Posterior cingulate gyrus (tissue), 11 donors: ENCODE results near the gene LAMB3.

ENCODE experiments used
- DNase-seq, 10 donors: peaks; one replicate each; pipeline versions ENCODE4 v3.0.0 to v3.0.0-alpha.2; 2020 to 2021; ENCODE audit warnings: mixed read lengths in 3 of 10
- intact Hi-C: fragments of 100-400 bp; cut with DNase I; formaldehyde crosslinking; loops from one replicate; pipeline ENCODE4 v1.15.1; 2023

The LAMB3 gene

DNA sequence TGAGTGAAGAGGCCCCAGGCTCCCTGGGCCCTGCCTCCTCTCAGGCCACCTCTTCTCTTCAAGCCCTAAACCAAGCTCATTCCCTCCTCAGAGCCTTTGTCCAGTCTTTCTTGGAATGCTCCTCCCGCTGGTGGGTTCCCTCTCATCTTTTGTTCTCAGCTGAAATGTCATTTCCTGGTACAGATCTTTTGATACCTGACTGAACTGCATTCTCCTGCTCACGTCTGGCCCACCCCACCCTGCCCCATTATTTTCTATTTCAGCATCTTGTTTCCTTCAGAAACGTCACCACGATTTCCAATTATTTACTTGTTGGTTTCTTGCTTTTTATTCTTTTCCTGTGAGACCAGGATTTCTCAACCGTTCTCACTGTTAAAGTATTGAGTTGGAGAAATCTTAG is 16.4 kb downstream of the LAMB3 start:
- intact Hi-C loops = no loop called here
- no peak for DNase-seq

- peak in 1 of 10 donors; percentile 52 for DNase-seq
- intact Hi-C loops = no loop called here
These were observed 18.1 kb downstream of the LAMB3 start for GRCh38 chr1:209634005-209634737.

DNA sequence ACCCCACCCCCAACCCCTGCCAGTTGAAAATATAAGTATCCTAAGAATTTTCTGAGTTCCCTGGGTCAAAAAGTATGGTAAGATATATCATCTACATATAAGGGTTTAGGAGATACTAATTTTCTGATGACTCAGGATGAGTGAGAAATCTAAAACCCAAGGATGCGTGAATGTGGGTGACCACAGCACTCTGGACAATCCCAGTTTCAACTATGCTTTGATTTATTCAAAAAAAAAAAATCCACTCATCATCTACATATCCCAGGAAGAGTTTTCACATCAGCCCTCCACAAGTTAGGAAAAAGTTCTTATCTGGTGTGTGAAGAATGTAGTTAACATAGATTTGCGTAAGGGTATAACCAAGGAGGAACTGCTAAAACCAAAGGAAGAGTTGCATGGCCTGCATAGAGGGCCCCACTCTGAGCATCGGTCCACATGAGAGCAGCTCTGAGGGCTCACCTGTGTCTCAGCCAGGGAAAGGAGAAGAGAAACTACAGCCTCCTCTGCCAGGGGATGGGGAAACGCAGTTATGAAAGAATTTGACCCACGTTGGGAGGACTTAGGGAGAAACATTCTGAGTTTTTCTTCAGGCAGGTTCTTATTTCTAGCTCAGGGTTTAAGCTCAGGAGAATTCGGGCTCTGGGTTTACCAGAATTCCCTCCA is 18.8 kb downstream of the LAMB3 start:
- intact Hi-C loops = no loop called here
- DNase-seq = no peak

DNA sequence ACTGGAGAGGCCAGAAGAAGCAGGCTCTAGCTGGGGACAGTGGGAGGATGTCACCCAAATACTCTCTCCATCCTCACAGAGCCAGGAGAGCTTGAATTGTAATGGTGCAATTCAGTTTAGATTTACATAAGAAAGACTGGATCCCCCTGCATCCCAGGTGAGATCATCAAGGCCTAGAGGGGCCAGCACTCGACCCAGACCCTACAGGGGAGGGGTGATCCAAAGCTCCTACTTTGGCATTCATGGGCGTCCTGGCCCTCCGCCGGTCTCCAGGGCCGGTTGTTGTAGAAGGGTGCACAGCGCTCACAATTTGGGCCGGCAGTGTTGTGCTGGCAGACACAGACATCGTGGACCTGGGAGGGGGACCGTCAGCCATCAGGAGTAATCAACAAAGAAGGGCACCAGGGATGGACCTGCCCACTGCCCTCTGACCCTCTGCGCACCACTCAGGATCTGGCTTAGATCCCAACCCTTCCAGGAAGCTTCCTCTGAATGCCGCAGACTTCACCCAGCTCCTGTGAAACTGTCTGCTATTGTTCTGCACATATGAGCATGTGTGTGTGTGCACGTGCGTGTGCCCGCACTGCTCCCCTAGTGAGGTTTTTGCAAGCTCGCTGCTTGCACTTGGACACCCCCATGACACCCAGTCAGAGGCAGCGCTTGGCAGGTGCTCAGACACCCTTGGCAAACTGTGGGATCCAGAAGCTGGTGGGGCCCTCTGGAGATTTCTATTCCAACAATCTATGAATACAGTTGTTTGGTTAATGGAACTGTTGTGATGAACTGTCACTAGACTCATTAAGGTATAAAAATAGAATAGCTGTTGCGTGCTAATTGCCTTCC is 21.6 kb downstream of the LAMB3 start:
- intact Hi-C loops = no loop called here
- DNase-seq = peak in 2 of 10 donors; percentile 35 to 86

DNA sequence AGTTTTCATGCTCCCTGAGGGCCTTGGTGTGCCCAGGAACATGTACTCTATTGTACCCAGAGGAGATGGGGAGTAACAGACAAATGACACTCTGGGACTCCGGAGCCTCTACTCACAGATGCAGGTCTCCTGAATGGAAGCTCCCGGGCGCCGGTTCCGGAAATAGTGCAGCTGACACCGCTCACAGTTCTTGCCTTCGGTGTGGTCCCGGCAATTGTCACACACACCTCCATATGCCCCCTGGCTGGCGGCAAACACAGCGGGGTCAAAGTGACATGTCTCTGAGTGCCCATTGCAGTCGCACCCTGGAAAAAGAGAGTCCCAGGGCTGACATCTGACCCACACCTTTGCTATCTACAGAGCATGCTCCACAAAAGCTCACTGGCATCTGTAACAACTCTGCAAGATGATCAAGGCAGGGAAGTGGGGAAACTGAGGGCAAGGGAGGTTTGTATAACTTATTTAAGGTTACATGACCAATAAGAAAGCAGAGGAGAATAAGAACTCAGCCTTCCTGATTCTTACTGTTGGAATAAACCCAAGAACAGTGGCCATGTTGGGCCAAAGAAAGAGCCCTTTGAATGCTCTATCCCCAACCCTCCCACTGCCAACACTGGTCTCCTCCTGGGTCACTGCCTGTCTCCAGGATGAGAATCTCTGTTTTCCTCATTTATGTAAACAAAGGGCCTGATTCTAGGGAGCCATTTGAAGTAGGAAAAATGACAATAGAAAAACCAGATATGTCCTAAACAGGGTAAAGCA is 22.4 kb downstream of the LAMB3 start:
- intact Hi-C loops = loop anchor here (5.0 kb wide), 1 partner anchor 53 kb away; no protein-coding TSS in a partner anchor
- DNase-seq = peak in 3 of 10 donors; percentile 44 to 86 (median 49)

GRCh38 chr1:209628618-209629299 is 23.5 kb downstream of the LAMB3 start:
- intact Hi-C loops = loop anchor here (5.0 kb wide), 1 partner anchor 51 kb away; no protein-coding TSS in a partner anchor
- no peak for DNase-seq

- DNase-seq = peak; percentile 71 to 97 (median 88)
- intact Hi-C loops = loop anchor here (2.0 to 5.0 kb wide), 2 partner anchors 25 to 50 kb away; no protein-coding TSS in a partner anchor
These were observed 24.5 kb downstream of the LAMB3 start for GRCh38 chr1:209627732-209628196.

DNA sequence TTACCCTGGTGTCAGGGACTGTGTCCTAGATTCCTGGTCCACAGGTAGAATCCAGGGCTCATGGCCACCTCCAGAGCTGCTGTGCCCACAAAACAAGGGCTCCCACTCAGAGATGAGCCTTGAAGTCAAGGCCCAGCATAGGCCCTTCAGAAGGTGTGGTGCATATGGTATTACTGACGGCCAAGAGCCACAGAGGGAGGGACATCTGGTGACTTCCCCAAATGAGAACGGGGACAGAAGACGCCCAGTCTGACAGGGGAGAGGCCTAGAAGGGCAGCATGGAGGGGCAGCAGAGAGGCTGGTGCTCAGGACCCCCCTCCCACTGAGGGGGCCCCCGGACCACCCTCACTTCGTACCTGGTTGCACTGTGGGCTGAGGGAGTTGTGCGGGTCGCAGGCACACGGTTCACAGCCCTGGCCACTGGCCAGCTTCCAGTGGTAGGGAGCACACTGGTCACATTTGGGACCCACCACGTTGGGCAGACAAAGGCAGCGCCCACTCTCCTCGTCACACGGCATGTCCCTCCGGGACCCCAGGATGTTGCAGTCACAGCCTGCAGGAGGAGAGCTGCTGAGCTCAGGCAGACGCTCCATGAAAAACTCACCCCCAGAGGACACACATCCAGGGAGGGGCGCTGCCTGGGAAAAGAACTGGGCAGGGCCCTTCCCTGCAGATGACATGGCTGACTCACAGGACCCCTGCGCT is 25.0 kb downstream of the LAMB3 start:
- no peak for DNase-seq

GRCh38 chr1:209626346-209627026 is 25.7 kb downstream of the LAMB3 start:
- intact Hi-C loops = loop anchor here (2.0 to 5.0 kb wide), 2 partner anchors 24 to 49 kb away; no protein-coding TSS in a partner anchor
- no peak for DNase-seq

More for the DNA sequence above, 25.0 kb downstream of the LAMB3 start:
- intact Hi-C loops = loop anchor here (2.0 to 5.0 kb wide), 2 partner anchors 24 to 50 kb away; no protein-coding TSS in a partner anchor

DNA sequence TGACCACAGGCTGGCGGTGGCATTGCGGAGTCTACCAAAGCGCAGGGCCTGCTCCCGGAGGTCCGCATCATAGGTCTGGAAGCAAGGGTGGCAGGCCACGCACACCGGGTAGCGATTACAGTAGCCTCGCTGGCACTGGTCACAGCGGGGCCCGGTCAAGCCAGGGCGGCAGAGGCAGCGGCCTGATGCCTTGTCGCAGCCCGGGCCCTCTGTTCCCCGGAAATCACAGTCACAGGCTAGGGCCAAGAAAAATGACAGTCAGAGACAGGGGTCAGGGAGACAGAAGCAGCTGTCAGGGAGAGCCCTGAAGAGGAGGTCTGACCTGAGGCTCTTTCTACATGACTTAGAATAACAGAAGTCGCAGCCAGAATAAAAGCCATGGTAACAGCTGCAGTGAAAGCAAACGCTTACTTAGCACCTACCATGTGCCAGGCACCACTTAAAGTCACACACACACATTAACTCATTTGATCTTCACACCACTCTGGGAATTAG is 26.4 kb downstream of the LAMB3 start:
- DNase-seq = no peak
- intact Hi-C loops = loop anchor here (2.0 to 5.0 kb wide), 2 partner anchors 23 to 49 kb away; no protein-coding TSS in a partner anchor

- DNase-seq = peak in 1 of 10 donors; percentile 84
- intact Hi-C loops = loop anchor here (5.0 kb wide), 1 partner anchor 48 kb away; no protein-coding TSS in a partner anchor
These were observed 27.4 kb downstream of the LAMB3 start for GRCh38 chr1:209624558-209625549.

DNA sequence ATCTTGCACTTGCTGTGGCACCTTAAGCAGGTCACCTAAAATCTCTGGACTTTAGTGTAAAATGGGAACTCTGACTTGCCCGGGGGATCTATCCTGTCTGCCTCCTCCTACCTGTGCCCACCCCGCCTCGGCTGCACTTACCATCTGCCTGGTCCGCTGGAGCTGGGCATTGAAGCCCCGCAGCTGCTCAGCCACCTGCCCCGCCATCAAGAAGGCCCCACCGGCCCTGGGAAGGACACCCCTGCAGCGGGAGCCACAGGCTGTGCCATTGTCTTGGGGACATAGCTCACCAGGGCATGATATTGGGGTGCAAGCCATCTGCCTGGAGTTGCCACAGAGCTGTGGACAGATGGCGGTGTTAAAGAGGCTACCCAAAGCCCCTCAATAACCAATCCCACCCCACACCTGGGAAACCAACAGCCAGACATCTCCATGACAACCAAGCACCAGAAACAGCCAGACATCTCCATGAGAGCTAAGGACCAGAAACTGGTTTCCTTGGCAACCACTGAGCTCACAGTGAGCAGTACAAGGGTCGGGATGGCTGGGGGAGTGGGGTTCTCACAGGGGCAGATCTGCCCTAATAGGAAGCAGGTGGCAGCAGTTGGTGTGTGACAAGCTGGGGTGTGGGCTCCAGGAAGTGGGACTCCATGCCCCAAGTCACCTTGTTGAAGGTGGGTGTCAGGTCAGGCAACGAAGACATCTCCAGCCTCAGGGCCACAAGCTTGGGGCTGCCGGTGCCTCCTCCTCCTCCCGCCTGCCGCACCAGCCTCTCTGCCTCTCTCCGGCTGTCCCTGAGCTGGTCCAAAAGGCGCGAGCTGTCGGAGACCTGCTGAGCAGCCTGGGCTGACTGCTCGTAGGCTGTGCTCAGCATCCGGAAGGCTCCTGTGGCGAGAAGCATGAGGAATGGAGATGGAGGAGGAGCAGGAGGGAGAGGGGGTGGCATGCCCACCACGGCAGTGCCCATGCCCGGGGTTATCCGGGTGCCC is 29.1 kb downstream of the LAMB3 start:
- DNase-seq = peak in 5 of 10 donors; percentile 47 to 93 (median 84)

DNA sequence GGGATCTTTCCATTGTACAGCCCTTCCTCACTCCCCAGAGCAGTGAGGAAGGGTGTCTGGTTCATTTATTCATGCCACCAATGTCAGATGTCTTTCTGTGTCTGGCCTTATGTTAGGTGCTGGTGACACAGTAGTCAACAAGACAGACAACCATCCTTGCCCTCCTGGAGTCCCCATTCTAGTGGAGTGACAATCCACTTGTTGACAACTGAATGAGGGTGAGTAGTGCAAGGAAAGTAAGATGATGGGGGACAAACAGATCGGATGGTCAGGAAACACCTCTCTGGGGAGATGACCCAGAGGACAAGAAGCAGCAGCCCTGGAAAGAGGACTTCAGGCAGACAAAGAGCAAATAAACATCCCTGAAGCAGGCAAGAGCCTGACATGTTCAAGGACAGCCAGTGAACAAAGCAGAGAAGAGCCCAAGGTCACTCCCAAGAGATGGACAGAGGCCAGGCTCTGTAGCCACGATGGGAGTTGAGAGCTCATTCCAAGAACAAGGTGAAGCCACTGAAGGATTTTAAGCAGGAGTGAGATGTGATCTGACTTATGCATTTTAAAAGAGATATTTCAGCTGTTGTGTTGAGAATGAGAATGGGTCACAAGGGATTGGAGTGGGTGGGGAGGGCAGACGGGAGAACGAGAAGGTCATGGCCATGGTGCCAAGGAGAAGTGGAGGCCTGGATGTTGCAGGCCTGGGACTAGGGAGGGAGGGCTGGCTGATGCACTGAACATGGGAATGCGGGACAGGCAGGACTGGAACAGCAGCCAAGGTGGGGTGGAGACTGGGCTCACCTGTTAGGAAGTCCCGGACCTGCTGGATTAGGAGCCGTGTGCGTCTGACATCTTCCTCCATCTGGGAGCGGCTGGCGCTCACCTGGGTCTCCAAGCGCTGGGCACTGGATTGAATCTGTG is 30.2 kb downstream of the LAMB3 start:
- intact Hi-C loops = no loop called here
- DNase-seq = peak in 1 of 10 donors; percentile 31

More for the DNA sequence above, 29.1 kb downstream of the LAMB3 start:
- intact Hi-C loops = no loop called here

DNA sequence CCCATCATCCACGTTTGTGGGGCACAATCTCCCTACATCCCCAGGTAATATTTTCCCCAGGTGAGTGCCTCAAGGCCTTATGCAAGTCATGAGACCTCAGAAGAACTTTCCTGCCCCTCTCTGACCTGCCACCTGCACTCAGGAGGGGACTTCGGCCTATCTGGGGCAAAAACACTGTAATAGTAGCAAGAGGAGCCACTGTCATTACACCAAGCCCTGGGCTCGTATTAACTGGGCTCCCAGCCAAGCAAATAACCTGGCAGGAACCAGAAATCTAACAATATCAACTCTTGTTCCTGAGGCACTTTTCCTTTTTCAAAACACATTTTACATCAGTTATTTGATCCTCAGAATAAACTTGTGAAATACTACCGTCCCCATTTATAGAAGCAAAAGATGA is 30.9 kb downstream of the LAMB3 start:
- intact Hi-C loops = no loop called here

More for the DNA sequence above, 30.9 kb downstream of the LAMB3 start:
- no peak for DNase-seq
